GM12878 (cell line): Measurements from ENCODE around the gene MN1.

Experiments used
- EP300 ChIP-seq, 2 experiments: fragments of 150-350 bp in 1 of 2; IDR thresholded peaks; 2 replicates each; pipeline ENCODE4 v1.6.1; 2011 to 2012; ENCODE audit warnings: low read depth in 2 of 2, low read length in 2 of 2, borderline replicate concordance in 1 of 2, improper control_type of control experiment in 1 of 2, inconsistent platforms in 1 of 2; ENCODE audit not compliant: control insufficient read depth in 1 of 2
- NR2C2 ChIP-seq: IDR thresholded peaks from 2 replicates; pipeline ENCODE4 v1.6.1; 2011; ENCODE audit warnings: borderline replicate concordance, low read depth; ENCODE audit not compliant: control insufficient read depth, insufficient read length
- POLR2A ChIP-seq: IDR thresholded peaks from 2 replicates; pipeline ENCODE4 v1.6.1; 2011; ENCODE audit warnings: low read depth, mild to moderate bottlenecking, low read length
- POLR2AphosphoS2 ChIP-seq: IDR thresholded peaks from 2 replicates; pipeline ENCODE4 v1.6.1; 2011; ENCODE audit warnings: low read depth, mild to moderate bottlenecking, low read length, improper control_type of control experiment, moderate library complexity
- SMC3 ChIP-seq: IDR thresholded peaks from 2 replicates; pipeline ENCODE4 v1.6.1; 2011; ENCODE audit warnings: low read length, improper control_type of control experiment, borderline replicate concordance
- SUZ12 ChIP-seq: fragments of 200-600 bp; sonication (generic); IDR thresholded peaks from one replicate; pipeline ENCODE4 v1.6.1; 2018; ENCODE audit warnings: antibody characterized with exemption, mild to moderate bottlenecking; ENCODE audit not compliant: unreplicated experiment
- TAF1 ChIP-seq: IDR thresholded peaks from 2 replicates; pipeline ENCODE4 v1.6.1; 2011; ENCODE audit warnings: mild to moderate bottlenecking, low read depth, low read length, borderline replicate concordance
- TCF12 ChIP-seq: IDR thresholded peaks from 2 replicates; pipeline ENCODE4 v1.6.1; 2011; ENCODE audit warnings: low read depth, mild to moderate bottlenecking, low read length
- TCF7 ChIP-seq: IDR thresholded peaks from 2 replicates; pipeline ENCODE4 v1.6.1; 2014; ENCODE audit warnings: antibody characterized with exemption, borderline replicate concordance
- ZNF384 ChIP-seq: IDR thresholded peaks from 2 replicates; pipeline ENCODE4 v1.6.1; 2012; ENCODE audit warnings: low read depth, mild to moderate bottlenecking, low read length, improper control_type of control experiment, borderline replicate concordance
- TF ChIP-seq, protein P1 (sequence below), 3 experiments: IDR thresholded peaks in 2 of 3; conservative IDR thresholded peaks in 1 of 3; 2 replicates each; pipeline ENCODE4 v1.5.1; 2011; ENCODE audit warnings: low read depth in 3 of 3, low read length in 3 of 3, mild to moderate bottlenecking in 3 of 3, control low read depth in 2 of 3, moderate library complexity in 2 of 3, inconsistent platforms in 1 of 3, mixed read lengths in 1 of 3; ENCODE audit not compliant: control insufficient read depth in 2 of 3, insufficient read depth in 1 of 3; ENCODE audit errors: extremely low read depth in 1 of 3
- TF ChIP-seq, protein P2 (sequence below): fragments of 450-650 bp; IDR thresholded peaks from 2 replicates; pipeline ENCODE4 v1.6.1; 2017; ENCODE audit warnings: mild to moderate bottlenecking
- TF ChIP-seq, protein P3 (sequence below): IDR thresholded peaks from 2 replicates; pipeline ENCODE4 v1.6.1; 2012; ENCODE audit warnings: mild to moderate bottlenecking, low read depth, low read length

DNA sequence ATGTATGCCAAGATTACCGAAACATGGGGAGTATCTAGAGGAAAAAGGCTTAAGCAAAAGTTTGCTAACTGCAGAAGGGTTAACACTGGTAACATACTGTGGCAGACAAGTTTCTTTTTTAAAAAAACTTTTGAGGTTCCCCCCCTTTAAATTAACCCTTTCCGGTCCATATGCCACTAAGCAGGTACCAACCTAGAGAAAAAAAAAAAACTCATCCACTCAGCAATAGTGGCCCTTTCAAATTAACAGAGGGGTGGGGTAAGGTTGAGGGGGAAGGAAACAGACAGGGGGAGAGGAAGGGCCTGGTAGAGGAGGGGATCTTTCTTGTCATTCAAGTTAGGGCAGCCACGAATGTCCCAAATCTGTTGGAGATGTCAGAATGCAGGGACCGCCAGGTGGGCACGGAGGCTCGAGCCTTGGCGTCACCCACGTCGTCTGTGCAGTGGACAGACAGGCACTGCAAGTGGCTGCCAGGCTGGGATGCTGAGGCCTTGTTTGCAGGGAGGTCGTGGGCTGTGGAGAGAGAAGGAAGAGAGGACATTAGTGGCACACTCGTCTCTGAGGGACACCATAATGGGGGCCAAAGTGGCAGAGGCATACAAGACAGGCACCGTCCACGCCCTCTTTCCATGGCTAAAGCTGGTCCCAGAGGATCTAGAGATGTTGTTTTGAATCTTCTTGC, 50.8 kb downstream of the MN1 start:
- TF ChIP-seq, protein P1, sequence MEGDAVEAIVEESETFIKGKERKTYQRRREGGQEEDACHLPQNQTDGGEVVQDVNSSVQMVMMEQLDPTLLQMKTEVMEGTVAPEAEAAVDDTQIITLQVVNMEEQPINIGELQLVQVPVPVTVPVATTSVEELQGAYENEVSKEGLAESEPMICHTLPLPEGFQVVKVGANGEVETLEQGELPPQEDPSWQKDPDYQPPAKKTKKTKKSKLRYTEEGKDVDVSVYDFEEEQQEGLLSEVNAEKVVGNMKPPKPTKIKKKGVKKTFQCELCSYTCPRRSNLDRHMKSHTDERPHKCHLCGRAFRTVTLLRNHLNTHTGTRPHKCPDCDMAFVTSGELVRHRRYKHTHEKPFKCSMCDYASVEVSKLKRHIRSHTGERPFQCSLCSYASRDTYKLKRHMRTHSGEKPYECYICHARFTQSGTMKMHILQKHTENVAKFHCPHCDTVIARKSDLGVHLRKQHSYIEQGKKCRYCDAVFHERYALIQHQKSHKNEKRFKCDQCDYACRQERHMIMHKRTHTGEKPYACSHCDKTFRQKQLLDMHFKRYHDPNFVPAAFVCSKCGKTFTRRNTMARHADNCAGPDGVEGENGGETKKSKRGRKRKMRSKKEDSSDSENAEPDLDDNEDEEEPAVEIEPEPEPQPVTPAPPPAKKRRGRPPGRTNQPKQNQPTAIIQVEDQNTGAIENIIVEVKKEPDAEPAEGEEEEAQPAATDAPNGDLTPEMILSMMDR (IDR thresholded peaks at IDR 0.05 in 2 of 3, conservative IDR thresholded peaks at IDR 0.05 in 1 of 3; ENCODE audit: control insufficient read depth in 2 of 3, extremely low read depth in 1 of 3, insufficient read depth in 1 of 3, low read depth in 3 of 3, low read length in 3 of 3) = no peak
- TF ChIP-seq SMC3 (no peak), TCF7 (no peak), POLR2AphosphoS2 (no peak), TCF12 (no peak), SUZ12 (no peak), ZNF384 (no peak), EP300 (IDR thresholded peaks at IDR 0.05; ENCODE audit: borderline replicate concordance in 1 of 2, control insufficient read depth in 1 of 2, low read depth in 2 of 2, low read length in 2 of 2) (no peak), TAF1 (no peak), POLR2A (no peak), NR2C2 (no peak)
- TF ChIP-seq, protein P2, sequence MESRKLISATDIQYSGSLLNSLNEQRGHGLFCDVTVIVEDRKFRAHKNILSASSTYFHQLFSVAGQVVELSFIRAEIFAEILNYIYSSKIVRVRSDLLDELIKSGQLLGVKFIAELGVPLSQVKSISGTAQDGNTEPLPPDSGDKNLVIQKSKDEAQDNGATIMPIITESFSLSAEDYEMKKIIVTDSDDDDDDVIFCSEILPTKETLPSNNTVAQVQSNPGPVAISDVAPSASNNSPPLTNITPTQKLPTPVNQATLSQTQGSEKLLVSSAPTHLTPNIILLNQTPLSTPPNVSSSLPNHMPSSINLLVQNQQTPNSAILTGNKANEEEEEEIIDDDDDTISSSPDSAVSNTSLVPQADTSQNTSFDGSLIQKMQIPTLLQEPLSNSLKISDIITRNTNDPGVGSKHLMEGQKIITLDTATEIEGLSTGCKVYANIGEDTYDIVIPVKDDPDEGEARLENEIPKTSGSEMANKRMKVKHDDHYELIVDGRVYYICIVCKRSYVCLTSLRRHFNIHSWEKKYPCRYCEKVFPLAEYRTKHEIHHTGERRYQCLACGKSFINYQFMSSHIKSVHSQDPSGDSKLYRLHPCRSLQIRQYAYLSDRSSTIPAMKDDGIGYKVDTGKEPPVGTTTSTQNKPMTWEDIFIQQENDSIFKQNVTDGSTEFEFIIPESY = no peak
- TF ChIP-seq, protein P3, sequence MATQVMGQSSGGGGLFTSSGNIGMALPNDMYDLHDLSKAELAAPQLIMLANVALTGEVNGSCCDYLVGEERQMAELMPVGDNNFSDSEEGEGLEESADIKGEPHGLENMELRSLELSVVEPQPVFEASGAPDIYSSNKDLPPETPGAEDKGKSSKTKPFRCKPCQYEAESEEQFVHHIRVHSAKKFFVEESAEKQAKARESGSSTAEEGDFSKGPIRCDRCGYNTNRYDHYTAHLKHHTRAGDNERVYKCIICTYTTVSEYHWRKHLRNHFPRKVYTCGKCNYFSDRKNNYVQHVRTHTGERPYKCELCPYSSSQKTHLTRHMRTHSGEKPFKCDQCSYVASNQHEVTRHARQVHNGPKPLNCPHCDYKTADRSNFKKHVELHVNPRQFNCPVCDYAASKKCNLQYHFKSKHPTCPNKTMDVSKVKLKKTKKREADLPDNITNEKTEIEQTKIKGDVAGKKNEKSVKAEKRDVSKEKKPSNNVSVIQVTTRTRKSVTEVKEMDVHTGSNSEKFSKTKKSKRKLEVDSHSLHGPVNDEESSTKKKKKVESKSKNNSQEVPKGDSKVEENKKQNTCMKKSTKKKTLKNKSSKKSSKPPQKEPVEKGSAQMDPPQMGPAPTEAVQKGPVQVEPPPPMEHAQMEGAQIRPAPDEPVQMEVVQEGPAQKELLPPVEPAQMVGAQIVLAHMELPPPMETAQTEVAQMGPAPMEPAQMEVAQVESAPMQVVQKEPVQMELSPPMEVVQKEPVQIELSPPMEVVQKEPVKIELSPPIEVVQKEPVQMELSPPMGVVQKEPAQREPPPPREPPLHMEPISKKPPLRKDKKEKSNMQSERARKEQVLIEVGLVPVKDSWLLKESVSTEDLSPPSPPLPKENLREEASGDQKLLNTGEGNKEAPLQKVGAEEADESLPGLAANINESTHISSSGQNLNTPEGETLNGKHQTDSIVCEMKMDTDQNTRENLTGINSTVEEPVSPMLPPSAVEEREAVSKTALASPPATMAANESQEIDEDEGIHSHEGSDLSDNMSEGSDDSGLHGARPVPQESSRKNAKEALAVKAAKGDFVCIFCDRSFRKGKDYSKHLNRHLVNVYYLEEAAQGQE = no peak
